HG03097 (cell line): Measurements from ENCODE around the gene DNAJC21.
A peak's percentile ranks its signal among the peaks of the same experiment; 100 is the strongest.
"Not testable (repeated sequence)": the region's sequence is repeated elsewhere in the genome, so short reads cannot be mapped to it uniquely, and the experiment has no call there.

Experiments
- ATAC-seq: cut with Tn5 transposase; IDR thresholded peaks from one replicate; pipeline ENCODE4 v1.9.1; 2021; ENCODE audit not compliant: unreplicated experiment, low FRiP score

Gene DNAJC21

GRCh38 chr5:34919077-34919476, 10.3 kb upstream of the DNAJC21 start:
- no peak for ATAC-seq

- ATAC-seq = not testable (repeated sequence)
These were observed 6.1 kb upstream of the DNAJC21 start for GRCh38 chr5:34923256-34923655.

GRCh38 chr5:34923694-34924461, 5.5 kb upstream of the DNAJC21 start:
- no peak for ATAC-seq

DNA sequence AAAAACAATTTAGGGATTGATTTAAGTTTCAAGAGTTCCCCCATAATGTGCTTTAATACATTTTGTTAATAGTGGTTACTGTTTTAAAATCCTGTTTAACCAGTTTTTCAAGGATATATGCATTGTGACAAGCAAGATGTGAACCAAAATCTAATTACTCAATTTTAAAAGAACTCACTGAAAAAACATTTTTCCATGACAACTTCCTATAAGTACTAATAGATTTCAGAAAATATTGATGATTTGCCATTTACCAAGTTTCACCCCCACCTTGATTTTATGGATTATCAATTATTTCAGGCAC, 4.9 kb upstream of the DNAJC21 start:
- ATAC-seq = no peak

DNA sequence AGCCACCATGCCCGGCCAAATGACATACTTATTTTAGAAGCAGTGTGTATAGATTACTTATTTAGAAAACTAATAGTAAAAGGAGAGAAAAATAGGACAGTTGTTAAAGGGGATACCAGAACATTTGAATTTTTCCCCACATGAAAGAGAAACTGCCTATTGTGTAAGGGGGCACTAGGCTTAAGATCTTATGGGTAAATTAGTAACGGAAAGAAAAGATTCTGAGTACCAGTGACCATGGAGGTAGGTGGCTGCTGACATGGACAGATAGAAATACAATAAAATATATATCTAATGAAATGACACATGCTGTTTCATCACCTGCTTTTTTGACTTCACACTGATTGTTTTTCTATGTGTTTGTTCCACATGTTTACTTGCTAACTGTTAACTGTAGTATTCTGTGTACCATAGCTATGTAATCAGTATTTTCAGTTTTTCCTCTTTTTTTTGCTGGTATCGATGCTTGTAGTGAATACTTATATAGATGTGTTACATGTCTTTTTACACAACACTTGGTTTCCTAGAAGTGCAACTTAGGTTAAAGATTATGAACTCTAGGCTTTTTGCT, 3.0 kb upstream of the DNAJC21 start:
- ATAC-seq = no peak

- no peak for ATAC-seq
These were observed 1.6 kb upstream of the DNAJC21 start for GRCh38 chr5:34927785-34928184.

GRCh38 chr5:34928267-34928666, 1.1 kb upstream of the DNAJC21 start:
- ATAC-seq = no peak

- ATAC-seq = peak; percentile 68
These were observed 532 bp downstream of the DNAJC21 start for GRCh38 chr5:34929720-34930461.

GRCh38 chr5:34930462-34930844, 1.1 kb downstream of the DNAJC21 start:
- ATAC-seq = no peak

GRCh38 chr5:34930870-34931269, 1.5 kb downstream of the DNAJC21 start:
- no peak for ATAC-seq

DNA sequence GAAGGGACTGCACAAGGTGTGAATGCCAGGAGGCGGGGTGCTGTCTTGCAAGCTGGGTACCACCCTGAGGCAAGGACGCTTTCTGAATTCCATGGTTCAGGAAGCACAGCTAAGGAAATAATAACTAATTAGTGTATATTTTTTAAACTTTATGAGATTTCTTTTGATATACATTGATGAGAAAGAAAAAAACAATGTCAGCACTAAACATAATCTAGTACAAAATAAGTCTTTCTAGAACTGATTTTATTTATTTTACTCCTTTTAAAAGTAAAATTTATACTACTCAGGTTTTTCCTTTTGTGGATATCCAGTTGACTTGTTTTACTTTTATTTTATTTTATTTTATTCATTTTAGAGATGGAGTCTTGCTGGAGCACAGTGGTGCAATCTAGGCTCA, 3.6 kb downstream of the DNAJC21 start:
- ATAC-seq = no peak

DNA sequence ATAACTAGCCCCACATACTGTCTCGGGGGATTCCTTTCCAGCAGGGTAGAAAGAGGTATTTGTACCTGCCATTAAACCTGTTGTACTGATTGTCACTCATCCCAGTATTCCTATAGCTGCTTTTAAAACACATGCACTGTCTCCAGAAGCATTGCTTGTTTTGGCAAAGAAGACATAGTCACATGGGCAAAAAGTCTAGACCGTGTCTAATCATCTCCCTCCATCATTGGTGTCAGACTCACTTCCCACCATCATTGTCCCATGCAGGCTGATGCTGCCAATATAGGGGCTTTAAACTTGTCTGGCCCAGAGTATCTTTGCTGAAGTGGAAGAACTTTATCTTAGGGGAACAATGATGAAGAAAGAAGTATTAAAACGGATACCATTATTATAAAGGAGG, 12.6 kb downstream of the DNAJC21 start:
- ATAC-seq = no peak

GRCh38 chr5:34944044-34944443, 14.7 kb downstream of the DNAJC21 start:
- no peak for ATAC-seq

GRCh38 chr5:34944460-34945047, 15.2 kb downstream of the DNAJC21 start:
- ATAC-seq = no peak

DNA sequence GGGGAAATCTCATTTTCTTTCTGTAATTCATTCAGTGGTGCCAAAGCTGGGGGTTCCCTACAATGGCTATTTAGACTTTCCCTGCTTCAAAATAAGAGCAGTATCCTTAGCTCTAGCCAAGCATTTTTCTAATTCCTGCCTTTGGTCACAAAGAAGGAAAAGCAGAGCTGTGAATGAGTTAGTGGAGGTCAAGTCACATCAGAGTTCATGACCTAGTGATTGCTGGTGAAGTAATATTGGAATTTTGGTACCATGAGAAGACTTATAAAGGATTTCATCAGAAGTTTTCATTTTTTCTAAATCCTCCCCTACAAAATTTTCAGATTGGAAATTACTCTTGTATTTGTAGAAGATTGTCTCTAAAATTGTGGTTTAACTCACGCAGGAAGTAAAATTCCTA, 28.0 kb downstream of the DNAJC21 start:
- no peak for ATAC-seq

- no peak for ATAC-seq
These were observed 28.7 kb downstream of the DNAJC21 start for GRCh38 chr5:34957857-34958690.

DNA sequence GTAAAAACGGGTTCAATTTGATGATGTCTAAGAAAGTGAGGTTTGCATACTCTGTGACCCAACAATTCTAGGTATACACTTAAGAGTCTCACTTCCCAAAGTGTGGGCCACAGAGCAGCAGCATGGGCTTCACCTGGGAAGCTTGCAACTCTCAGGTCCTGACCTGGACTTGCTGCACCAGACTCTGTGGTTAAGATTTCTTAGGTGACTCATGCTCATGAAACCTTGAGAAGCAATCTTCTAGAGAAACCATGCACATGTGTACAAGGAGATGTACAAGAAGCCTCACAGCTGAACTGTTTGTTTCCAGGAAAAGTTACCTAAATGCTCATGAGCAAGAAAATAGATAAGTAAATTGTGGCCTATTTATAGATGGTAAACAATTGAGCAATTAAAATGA, 30.0 kb downstream of the DNAJC21 start:
- ATAC-seq = peak; percentile 93

DNA sequence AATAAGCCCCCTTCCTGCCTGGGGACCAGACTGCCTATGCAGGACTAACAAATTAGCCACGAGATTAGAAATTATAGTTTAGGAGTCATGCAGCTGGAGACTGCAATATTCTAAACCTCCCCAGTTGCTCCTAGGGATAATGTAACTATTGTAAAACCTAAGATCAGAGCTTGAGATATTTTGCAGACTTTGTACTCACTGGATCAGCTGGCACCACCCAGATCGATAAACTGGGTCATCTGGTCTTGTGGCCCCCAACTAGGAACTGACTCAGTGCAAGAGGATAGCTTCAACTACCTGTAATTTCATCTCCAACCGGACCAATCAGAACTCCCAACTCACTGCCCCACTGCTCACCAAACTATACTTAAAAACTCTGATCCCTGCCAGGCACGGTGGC, 38.2 kb downstream of the DNAJC21 start:
- ATAC-seq = no peak

DNA sequence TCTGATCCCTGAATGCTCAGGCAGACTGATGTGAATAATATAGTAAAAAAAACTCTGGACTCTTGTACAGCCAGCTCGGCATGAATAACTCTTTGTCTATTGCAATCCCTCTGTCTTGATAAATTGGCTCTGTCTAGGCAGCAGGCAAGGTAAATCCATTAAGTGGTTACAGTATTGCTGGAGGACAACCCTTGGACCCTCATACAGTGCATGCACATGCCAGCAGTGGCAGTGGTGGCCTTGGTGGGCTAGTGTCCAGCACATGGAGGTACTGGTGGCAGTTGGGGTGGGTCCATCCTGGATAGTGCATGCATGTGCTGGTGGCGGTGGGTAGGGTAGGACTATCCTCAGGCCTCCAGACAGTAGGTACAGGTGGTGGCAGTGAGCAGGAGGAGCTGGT, 38.9 kb downstream of the DNAJC21 start:
- ATAC-seq = no peak

DNA sequence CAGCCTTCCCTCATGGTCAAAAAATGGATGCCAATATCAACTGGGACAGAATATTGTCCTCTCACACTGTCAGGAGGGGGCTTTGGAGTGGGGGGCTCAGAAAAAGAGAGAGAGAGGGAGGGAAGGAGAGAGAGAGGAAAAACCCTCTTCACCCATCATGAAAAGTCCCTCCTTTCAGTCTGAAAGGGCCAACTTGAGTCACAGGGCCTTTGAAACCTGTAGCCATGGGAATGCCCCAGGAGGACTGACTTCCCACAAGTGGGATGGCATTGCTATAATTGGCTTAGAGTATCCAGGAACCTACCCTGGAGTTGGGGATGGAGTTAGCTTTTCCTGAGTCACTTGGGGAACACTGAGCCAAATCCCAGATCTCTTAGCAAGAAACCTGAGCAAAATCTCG, 41.2 kb downstream of the DNAJC21 start:
- no peak for ATAC-seq

- not testable (repeated sequence) for ATAC-seq
These were observed 42.3 kb downstream of the DNAJC21 start for GRCh38 chr5:34971655-34972054.
